K562 (cell line): ENCODE measurements around the gene LRRC27. TPM values are rescaled to one million over a fixed set of nuclear protein-coding genes. Genes with fewer than 3 reads are reported as not detected.
A peak's percentile ranks its signal among the peaks of the same experiment; 100 is the strongest.

Experiments
- ATAC-seq: fragments of 200-7000 bp; cut with Tn5 transposase; 3 replicates; pipeline ENCODE4 v1.9.1; 2020; ENCODE audit warnings: moderate library complexity
- BruUV-seq: library from RNA; stranded (reverse); fragments of 400-500 nt; replicated peaks from 2 replicates; lab custom pipeline; 2021; lab: Mats Ljungman, UMichigan
- CTCF ChIA-PET: fragments of 300-600 bp; formaldehyde crosslinking; extraction: SDS; loops from one replicate; lab custom pipeline; 2021; ENCODE audit warnings: low intra/inter-chr PET ratio; lab: Yijun Ruan, JAX
- POLR2A ChIA-PET: fragments of 300-600, 350-650 bp; sonication (Branson Sonifier 250); formaldehyde crosslinking; extraction: SDS; loops from one replicate; lab custom pipeline; 2021; ENCODE audit warnings: antibody characterized with exemption, inconsistent platforms; lab: Yijun Ruan, JAX
- DNase-seq, 4 experiments: peaks; one replicate each; pipeline versions ENCODE4 v3.0.0 to v3.0.0-alpha.2; 2011 to 2018; ENCODE audit warnings: low spot score in 3 of 4, mixed read lengths in 3 of 4; ENCODE audit errors: extremely low read depth in 1 of 4
- FAIRE-seq: peaks from 2 replicates; lab custom pipeline; 2011; peaks lifted over from hg19 to GRCh38; lab: Jason Lieb, UNC
- H2AFZ ChIP-seq: 2 replicates; pipeline ENCODE4 v1.6.0; 2011; ENCODE audit warnings: low read depth, low read length, control low read depth, inconsistent platforms
- H3K27ac ChIP-seq: fragments of 200-600 bp; 3 replicates; pipeline ENCODE4 v1.8.0; 2011; ENCODE audit warnings: low read depth, mild to moderate bottlenecking, control low read depth, inconsistent platforms, low read length, moderate library complexity, mixed read lengths; ENCODE audit errors: extremely low read depth
- H3K27me3 ChIP-seq, 2 experiments: fragments of 300-600 bp in 1 of 2; 2 replicates in 1 of 2; 3 replicates in 1 of 2; pipeline versions ENCODE4 v1.6.0 to v1.8.0; 2011; ENCODE audit warnings: inconsistent platforms in 2 of 2, low read length in 2 of 2, mild to moderate bottlenecking in 1 of 2, mixed read lengths in 1 of 2, moderate library complexity in 1 of 2; ENCODE audit not compliant: control insufficient read depth in 2 of 2, insufficient read depth in 2 of 2
- H3K36me3 ChIP-seq: fragments of 300-600 bp; 3 replicates; pipeline ENCODE4 v1.8.0; 2011; ENCODE audit warnings: mild to moderate bottlenecking, low read length, inconsistent platforms; ENCODE audit not compliant: control insufficient read depth, insufficient read depth
- H3K4me1 ChIP-seq, 2 experiments: fragments of 200-600 bp in 1 of 2; replicated peaks in 1 of 2; 2 replicates in 1 of 2; 3 replicates in 1 of 2; pipeline versions ENCODE4 v1.5.1 to v1.8.0; 2011; ENCODE audit warnings: inconsistent platforms in 2 of 2, low read length in 2 of 2, mild to moderate bottlenecking in 1 of 2, mixed read lengths in 1 of 2, moderate library complexity in 1 of 2; ENCODE audit not compliant: control insufficient read depth in 2 of 2, insufficient read depth in 2 of 2
- H3K4me2 ChIP-seq: 2 replicates; pipeline ENCODE4 v1.6.1; 2011; ENCODE audit warnings: low read length, control low read depth, inconsistent platforms, mixed read lengths; ENCODE audit not compliant: insufficient read depth
- H3K4me3 ChIP-seq: fragments of 200-600 bp; sonication (generic), shearing (Covaris generic); 2 replicates; pipeline ENCODE4 v1.5.1; 2016; ENCODE audit warnings: control low read depth, inconsistent platforms
- H3K79me2 ChIP-seq: fragments of 200-600 bp; 3 replicates; pipeline ENCODE4 v1.8.0; 2011; ENCODE audit warnings: low read length, inconsistent platforms; ENCODE audit not compliant: control insufficient read depth, insufficient read depth
- H3K9ac ChIP-seq, 2 experiments: 2 replicates each; pipeline versions ENCODE4 v1.6.0 to v1.6.1; 2011; ENCODE audit warnings: low read depth in 2 of 2, low read length in 2 of 2, control low read depth in 1 of 2, inconsistent platforms in 1 of 2, mild to moderate bottlenecking in 1 of 2, mixed read lengths in 1 of 2; ENCODE audit not compliant: insufficient read depth in 1 of 2
- H3K9me1 ChIP-seq: one replicate; pipeline ENCODE4 v1.6.0; 2011; ENCODE audit warnings: inconsistent platforms, mild to moderate bottlenecking, low read length, moderate library complexity; ENCODE audit not compliant: control insufficient read depth, insufficient read depth
- H3K9me3 ChIP-seq: replicated peaks from 2 replicates; pipeline ENCODE4 v1.5.1; 2011; ENCODE audit warnings: low read depth, low read length, inconsistent platforms; ENCODE audit not compliant: control insufficient read depth, insufficient read depth
- H4K20me1 ChIP-seq: replicated peaks from 2 replicates; pipeline ENCODE4 v1.6.1; 2011; ENCODE audit warnings: low read length, inconsistent platforms, mixed read lengths; ENCODE audit not compliant: control insufficient read depth, insufficient read depth
- ELF1 ChIP-seq: fragments of 200-800 bp; sonication (Bioruptor generic); IDR thresholded peaks from 2 replicates; pipeline ENCODE4 v1.6.1; 2016; ENCODE audit warnings: missing genetic modification characterization, missing compliant biosample characterization
- ELF4 ChIP-seq: fragments of 450-650 bp; formaldehyde crosslinking; IDR thresholded peaks from 2 replicates; pipeline ENCODE4 v1.4.0; 2022; ENCODE audit warnings: missing genetic modification characterization
- FOXA3 ChIP-seq, 2 experiments: fragments of 450-650 bp in 1 of 2; sonication (generic) in 1 of 2; formaldehyde crosslinking; IDR thresholded peaks in 1 of 2; conservative IDR thresholded peaks in 1 of 2; 2 replicates each; pipeline versions ENCODE4 v1.4.0 to v1.8.0; 2020 to 2022; ENCODE audit warnings: mild to moderate bottlenecking in 2 of 2, missing genetic modification reagents in 1 of 2
- HSF4 ChIP-seq: fragments of 250-450 bp; sonication (Bioruptor Pico); IDR thresholded peaks from 2 replicates; pipeline ENCODE4 v2.1.2; 2022; ENCODE audit warnings: mild to moderate bottlenecking, moderate library complexity, borderline replicate concordance
- MAFF ChIP-seq: IDR thresholded peaks from 2 replicates; pipeline ENCODE4 v1.6.1; 2012; ENCODE audit warnings: low read length, improper control_type of control experiment
- NCOA2 ChIP-seq, 2 experiments: fragments of 450-650 bp; IDR thresholded peaks; 2 replicates each; pipeline ENCODE4 v1.6.1; 2018; ENCODE audit warnings: mild to moderate bottlenecking in 2 of 2, moderate library complexity in 1 of 2; ENCODE audit not compliant: partially characterized antibody in 2 of 2
- NRF1 ChIP-seq, 2 experiments: fragments of 450-650 bp; IDR thresholded peaks in 1 of 2; conservative IDR thresholded peaks in 1 of 2; 2 replicates each; pipeline ENCODE4 v1.6.1; 2014; ENCODE audit warnings: mild to moderate bottlenecking in 2 of 2
- TOE1 ChIP-seq, 2 experiments: fragments of 450-650 bp in 1 of 2; sonication (generic) in 1 of 2; formaldehyde crosslinking in 1 of 2; IDR thresholded peaks; 2 replicates each; pipeline versions ENCODE4 v1.7.1 to v1.8.0; 2016 to 2022; ENCODE audit warnings: borderline replicate concordance in 2 of 2, mild to moderate bottlenecking in 2 of 2, antibody characterized with exemption in 1 of 2, inconsistent platforms in 1 of 2, low read depth in 1 of 2, missing genetic modification reagents in 1 of 2, moderate library complexity in 1 of 2
- USF2 ChIP-seq: sonication (generic); formaldehyde crosslinking; IDR thresholded peaks from 2 replicates; pipeline ENCODE4 v1.5.0; 2020; ENCODE audit warnings: missing genetic modification reagents
- ZBED1 ChIP-seq: IDR thresholded peaks from 2 replicates; pipeline ENCODE4 v1.6.1; 2014
- ZNF12 ChIP-seq: sonication (generic); formaldehyde crosslinking; IDR thresholded peaks from 2 replicates; pipeline ENCODE4 v1.4.0; 2020; ENCODE audit warnings: mild to moderate bottlenecking, missing genetic modification reagents
- WGBS: fragments of 100-300 bp; shearing (Covaris generic); methylation state at CpG from one replicate; pipeline ENCODE4 v1.1.6; 2016; ENCODE audit warnings: low coverage, mixed read lengths; ENCODE audit not compliant: insufficient coverage; ENCODE audit errors: missing lambda C conversion rate; 5-methylcytosine and 5-hydroxymethylcytosine counted together
- in situ Hi-C: fragments of 300-500 bp; cut with MboI; formaldehyde crosslinking; loops from 4 replicates; pipeline ENCODE4 v1.15.0; 2018; ENCODE audit warnings: inconsistent platforms, mixed read lengths
- intact Hi-C: fragments of 100-400 bp; cut with micrococcal nuclease; formaldehyde crosslinking; loops from 2 replicates; pipeline ENCODE4 v1.14.2; 2022
- polyA plus RNA-seq, 8 experiments: library from polyadenylated mRNA; depleted of rRNA in 4 of 8; stranded (reverse) in 5 of 8; unstranded in 3 of 8; fragments of >200 nt; fragmentation: Nextera tagmentation in 2 of 8; fragmentation: Illumina TruSeq in 1 of 8; extraction: Ambion mirVana in 2 of 8; extraction: Trizol in 1 of 8; gene quantifications; 2 replicates each; pipeline versions ENCODE4 v1.2.1 to v1.2.3, GENCODE V29; 2011 to 2014; ENCODE audit warnings: inconsistent platforms in 1 of 8, missing spikeins in 1 of 8
- total RNA-seq, 7 experiments: library from RNA; depleted of rRNA in 6 of 7; stranded (reverse); fragments of >200 nt in 6 of 7; fragmentation: Illumina TruSeq in 2 of 7; extraction: Trizol in 2 of 7; gene quantifications; 2 replicates each; pipeline versions ENCODE4 v1.2.1 to v1.2.3, GENCODE V29; 2011 to 2021; ENCODE audit warnings: low replicate concordance in 1 of 7

Gene LRRC27
- total and polyA plus RNA-seq, 9 of the 15 experiments (the other 6 are each of a cell fraction or from before 2014, with no cell fraction given): 0.10 to 2.7 (median 1.4) TPM

- no peak for TF ChIP-seq NCOA2 (IDR thresholded peaks at IDR 0.05; ENCODE audit: partially characterized antibody in 2 of 2)
- no peak for TF ChIP-seq TOE1 (IDR thresholded peaks at IDR 0.05; ENCODE audit: borderline replicate concordance)
- no peak for TF ChIP-seq TOE1 (CRISPR knock-in tag; IDR thresholded peaks at IDR 0.05; ENCODE audit: borderline replicate concordance, low read depth)
- peak; percentile 49; the same call in 1 of the 2 replicates for TF ChIP-seq ELF1 (tag)
- TF ChIP-seq NRF1 (conservative IDR thresholded peaks at IDR 0.05 in 1 of 2, IDR thresholded peaks at IDR 0.05 in 1 of 2): no peak
- TF ChIP-seq USF2 (CRISPR knock-in tag): no peak
- no peak for TF ChIP-seq ZBED1
- TF ChIP-seq FOXA3 (CRISPR knock-in tag; conservative IDR thresholded peaks at IDR 0.05 in 1 of 2, IDR thresholded peaks at IDR 0.05 in 1 of 2): peak in 1 of 2 experiments; percentile 37; a peak in 1 of 4 replicates
- TF ChIP-seq ELF4: no peak
Observed at GRCh38 chr10:132381741-132382140, 49.7 kb downstream of the LRRC27 start (continued).

GRCh38 chr10:132382231-132382922, 50.4 kb downstream of the LRRC27 start:
- Histone ChIP-seq H3K4me1 (peaks cover 5 to 17% of the 10 kb centered on the region in 2 experiments), H3K79me2 (no peaks in the 10 kb centered on the region), H3K27ac (no peak overlapping the region), H2AFZ (0 out of 2 replicates have a peak overlapping the region, but pooled peaks have one; percentile 32), H3K36me3 (no peaks in the 10 kb centered on the region), H3K9ac (no peak overlapping the region)
- CTCF ChIA-PET: no interaction called here
- BruUV-seq: no TSS peak
- ATAC-seq: no peak
- TF ChIP-seq HSF4 (CRISPR knock-in tag) (no peak), MAFF (no peak), ZNF12 (CRISPR knock-in tag) (no peak)
- TF ChIP-seq, all 486 proteins: peak for 0
- intact Hi-C loops (no loop called here), in situ Hi-C loops (loop anchor here (10.0 kb wide), 1 partner anchor 252 kb away; no protein-coding TSS in a partner anchor)
- no peak for DNase-seq
- no peak overlapping the region for H3K4me2 ChIP-seq
- H3K4me3 ChIP-seq: no peak overlapping the region
- H3K9me3 ChIP-seq: no peaks in the 10 kb centered on the region
- POLR2A ChIA-PET: no interaction called here
- H3K27me3 ChIP-seq: peaks cover 0 to 19% of the 10 kb centered on the region in 2 experiments; a peak in 3 of 5 replicates
- no peaks in the 10 kb centered on the region for H4K20me1 ChIP-seq
- no peaks in the 10 kb centered on the region for H3K9me1 ChIP-seq
- FAIRE-seq: no peak
- 29% methylated on average over 14 of the region's 16 CpGs for WGBS
